ENCODE measurements around the gene KCNK4.

- TF ChIP-seq ESRRA (IDR thresholded peaks at IDR 0.05; ENCODE audit: borderline replicate concordance, low read length) (no peak), JUN (IDR thresholded peaks at IDR 0.05) (no peak), HOXA7 (CRISPR knock-in tag; IDR thresholded peaks at IDR 0.05) (no peak), HDAC2 (IDR thresholded peaks at IDR 0.05) (no peak), POLR2A (IDR thresholded peaks at IDR 0.05; ENCODE audit: low read length) (no peak), REST (IDR thresholded peaks at IDR 0.05) (no peak), CTCF (IDR thresholded peaks at IDR 0.05) (no peak), SMC3 (IDR thresholded peaks at IDR 0.05) (no peak), ZFP36 (IDR thresholded peaks at IDR 0.05; ENCODE audit: borderline replicate concordance, partially characterized antibody) (no peak)
- TF ChIP-seq, protein P1, sequence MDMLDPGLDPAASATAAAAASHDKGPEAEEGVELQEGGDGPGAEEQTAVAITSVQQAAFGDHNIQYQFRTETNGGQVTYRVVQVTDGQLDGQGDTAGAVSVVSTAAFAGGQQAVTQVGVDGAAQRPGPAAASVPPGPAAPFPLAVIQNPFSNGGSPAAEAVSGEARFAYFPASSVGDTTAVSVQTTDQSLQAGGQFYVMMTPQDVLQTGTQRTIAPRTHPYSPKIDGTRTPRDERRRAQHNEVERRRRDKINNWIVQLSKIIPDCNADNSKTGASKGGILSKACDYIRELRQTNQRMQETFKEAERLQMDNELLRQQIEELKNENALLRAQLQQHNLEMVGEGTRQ (IDR thresholded peaks at IDR 0.05): no peak
- TF ChIP-seq, protein P2, sequence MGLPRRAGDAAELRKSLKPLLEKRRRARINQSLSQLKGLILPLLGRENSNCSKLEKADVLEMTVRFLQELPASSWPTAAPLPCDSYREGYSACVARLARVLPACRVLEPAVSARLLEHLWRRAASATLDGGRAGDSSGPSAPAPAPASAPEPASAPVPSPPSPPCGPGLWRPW (IDR thresholded peaks at IDR 0.05): no peak
These were observed 30.9 kb upstream of the KCNK4 start for GRCh38 chr11:64260147-64260708.

All from A549 (cell line).